Hypothalamus (tissue), 51 donors: ENCODE data around the gene P3H2.

ENCODE experiments used
- DNase-seq, 51 donors: peaks; one replicate each; lab custom pipeline; 2025; lab: John Stamatoyannopoulos, UW

The P3H2 gene

DNA sequence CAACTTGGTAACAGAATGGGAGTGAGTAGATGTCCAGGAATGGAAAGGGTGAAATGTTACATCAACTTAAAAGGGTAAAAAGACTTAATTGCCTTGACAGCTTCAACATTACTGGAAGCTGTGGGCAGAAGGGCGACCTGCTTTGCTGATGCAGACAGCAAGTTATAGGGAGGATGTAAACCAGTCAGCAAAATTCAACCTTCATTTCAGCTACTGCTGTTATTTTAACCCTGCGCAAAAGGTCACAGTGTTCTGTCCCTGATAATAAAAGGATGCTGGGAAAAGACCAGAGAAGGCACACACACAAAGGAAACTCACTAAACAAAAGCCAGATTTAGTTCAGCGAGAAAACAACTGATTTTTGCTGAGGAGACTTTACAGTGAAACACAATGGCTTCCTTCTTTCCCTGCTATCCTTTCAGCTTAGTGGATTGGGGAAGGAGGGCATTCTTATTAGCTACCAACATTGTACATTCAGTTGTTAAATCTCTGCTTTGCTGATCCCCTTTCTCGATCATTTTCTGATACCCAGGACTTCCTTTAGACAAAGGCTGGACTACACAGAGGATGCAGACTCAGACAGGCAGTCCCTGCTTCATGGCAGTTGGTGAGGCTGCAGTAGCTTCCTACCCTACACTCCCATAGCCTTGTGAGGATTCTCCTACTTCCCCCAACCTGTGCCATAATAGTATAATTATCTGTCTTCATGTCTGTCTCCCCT lies 62.0 kb downstream of the P3H2 start:
- DNase-seq = peak in 2 of 51 donors; percentile 47 to 68

DNA sequence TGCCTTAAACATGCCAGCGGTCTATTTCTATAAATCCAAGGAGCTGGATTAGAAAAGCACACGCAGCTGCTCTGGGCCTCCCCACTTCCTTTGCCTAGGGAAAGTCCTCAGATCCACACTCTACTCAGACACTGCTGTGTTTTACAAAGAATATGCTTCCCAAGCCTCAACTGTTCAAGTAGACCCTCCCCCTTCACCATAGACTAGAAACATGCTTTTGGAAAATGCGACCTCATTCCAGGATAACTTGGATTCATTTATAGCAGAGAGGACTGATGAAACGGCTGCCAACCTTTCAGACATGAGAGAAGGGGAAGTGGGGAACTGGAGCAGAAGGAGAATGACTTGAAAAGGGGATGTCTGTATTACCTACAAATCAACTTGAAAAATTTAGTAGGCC lies 64.0 kb downstream of the P3H2 start:
- no peak for DNase-seq

DNA sequence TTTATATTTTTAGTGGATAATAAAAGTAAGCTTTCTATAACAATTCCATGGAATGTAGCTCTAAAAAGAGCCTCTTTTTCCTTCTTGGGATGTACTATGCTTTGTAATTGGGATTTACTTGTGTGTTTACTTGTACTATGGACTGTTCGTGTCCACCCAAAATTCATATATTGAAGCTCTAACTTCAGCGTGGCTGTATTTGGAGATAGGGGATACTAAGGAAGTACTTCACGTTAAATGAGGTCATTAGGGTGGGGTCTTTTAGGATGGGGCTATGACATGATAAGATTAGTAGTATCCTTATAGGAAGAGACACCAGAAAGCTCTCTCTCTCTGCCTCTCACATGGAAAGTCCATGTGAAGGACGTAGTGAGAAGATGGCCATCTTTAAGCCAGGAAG lies 64.9 kb downstream of the P3H2 start:
- no peak for DNase-seq

DNA sequence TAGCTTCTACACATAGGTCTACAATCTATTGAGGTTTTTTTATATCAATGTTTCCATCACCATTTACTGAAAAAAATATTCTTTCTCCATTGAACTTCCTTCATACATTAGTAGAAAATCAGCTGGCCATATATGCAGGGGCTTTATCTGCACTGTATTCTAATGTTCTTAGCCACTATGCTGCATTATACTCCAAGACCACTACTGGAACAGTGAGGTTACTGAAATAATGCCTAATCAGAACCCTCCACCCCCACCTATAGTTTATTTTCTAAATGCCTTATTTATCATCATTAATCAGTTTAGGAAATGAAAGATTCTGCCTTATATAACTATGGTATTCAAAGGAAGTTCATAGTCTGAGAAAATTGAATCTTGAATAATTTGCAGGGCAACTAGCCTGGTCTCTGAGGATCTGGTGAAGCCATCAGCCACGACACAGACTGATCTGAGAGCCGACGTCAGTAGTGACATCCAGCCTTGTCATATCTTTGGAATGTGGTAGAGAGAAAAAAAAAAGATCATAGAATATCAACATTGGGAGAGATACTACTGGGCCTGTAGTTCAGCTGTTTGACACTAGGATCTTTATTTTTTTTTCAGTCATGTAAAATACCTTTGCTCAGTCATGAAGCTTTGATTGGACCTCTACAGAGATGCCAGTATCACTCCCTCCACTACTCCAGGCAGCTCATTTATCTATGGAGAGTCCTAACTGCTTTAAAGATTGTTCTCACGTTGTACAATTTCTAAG lies 66.6 kb downstream of the P3H2 start:
- no peak for DNase-seq

DNA sequence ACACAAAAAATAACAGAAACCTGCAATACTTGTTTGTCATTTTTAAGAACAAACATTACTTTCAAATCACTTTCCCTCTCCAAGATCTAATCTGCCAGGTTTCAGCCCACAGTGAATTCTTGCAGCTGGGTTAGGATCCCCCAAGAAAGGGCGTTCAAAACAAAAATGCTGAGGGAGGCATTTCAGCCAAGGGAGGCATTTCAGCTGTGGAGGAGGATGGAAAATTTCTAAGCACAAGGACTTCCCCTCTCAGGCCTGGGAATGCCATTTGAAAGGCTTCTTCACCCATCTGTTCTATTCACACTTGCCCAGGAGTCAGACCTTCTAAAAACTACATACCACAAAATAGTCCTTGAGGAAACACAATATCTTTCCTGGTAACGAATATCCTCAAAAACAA lies 69.1 kb downstream of the P3H2 start:
- DNase-seq = no peak

DNA sequence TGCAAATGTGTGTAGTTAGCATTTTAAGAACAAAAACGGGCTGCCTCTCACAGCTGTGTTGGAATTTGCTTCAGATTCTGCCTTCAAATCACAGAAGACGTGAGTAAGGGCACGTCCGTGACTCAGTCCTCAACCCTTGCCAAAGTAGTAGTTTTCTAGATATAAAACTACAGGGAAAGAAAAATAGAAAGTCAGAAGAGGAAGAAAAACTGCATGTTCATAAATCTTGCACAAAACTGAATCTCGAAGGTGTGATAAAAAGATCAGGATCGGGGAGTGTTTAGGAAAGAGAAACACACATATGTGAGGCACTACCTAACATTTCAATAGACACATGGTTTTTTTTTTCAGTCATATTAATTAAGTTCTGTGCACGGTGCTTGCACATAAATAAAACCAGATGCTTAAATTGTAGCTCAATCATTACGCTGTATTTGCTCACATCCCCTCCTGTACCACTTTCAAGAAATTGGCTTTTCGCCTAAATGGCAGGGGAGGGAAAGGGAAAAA lies 71.7 kb downstream of the P3H2 start:
- DNase-seq = no peak

DNA sequence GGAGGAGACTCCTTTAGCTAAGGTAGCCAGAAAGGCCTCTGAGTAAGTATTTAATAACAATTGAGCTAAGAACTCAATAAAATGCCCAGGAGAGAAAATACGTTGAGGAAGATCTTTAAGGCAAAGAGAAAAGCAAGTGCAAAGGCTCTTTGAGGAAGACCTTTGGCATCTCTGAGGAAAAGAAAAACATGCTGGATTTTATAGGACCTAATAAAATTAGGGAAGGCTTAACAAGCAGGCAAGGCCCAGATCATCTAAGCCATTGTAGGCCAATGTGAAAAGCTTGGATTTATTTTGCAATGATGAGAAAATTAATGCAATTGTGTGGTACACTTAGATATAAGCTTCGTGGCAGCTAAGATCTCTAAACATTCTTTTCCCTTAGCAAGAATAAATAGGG lies 75.7 kb downstream of the P3H2 start:
- no peak for DNase-seq

DNA sequence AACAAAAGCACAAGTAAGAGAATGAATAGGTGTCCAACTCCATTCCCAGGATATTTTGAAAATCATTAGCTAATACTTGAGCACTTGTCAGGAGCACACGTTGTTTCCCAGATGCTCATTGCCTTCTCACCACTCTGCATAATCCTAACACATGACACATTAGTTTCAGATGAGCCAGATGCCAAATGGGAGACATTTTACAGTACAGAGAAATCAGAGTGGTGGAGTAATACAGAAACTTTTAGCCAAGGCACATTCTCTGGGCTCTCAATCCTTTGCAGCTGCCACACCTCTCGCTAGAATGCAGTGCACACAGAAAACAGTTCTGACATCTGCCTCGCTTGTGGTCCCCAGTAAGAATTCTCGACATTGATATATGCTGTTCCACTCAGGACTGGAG lies 76.6 kb downstream of the P3H2 start:
- no peak for DNase-seq

DNA sequence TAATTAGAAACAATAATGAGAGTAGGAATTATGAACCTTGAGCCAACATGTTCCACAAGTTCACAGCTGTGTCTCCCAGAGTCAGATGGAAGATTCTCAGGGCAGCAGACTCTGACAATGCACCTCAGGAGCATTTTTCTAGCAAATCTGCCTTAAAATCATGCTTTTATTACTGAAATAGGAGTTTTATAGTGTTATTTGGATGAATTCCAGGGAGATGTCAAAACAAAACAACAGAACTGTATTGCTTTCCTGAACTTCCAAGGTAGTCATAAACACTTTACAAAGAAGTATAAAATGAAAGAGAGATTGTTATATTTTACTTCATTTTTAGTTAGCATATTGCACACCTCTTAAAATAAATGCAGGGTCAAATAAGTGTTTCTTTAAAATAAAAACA lies 77.0 kb downstream of the P3H2 start:
- DNase-seq = no peak

DNA sequence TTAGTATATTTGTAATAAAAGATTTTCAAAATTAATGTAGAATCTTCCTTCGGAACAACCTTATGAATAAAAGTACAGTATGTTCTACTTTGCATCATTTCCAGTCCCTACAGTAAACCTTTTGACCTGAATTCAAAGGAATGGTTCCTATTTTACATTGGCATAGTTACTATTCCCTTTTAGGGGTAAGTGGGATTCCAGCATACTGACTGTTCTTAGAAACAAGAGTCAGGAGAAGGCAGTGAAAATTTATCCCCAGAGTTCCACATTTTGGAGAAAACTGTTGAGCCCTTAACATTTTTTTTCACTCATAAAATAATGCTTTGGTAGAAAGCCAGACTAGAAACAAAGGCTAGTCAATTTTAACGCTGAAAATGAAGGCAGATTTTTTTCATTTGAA lies 78.1 kb downstream of the P3H2 start:
- no peak for DNase-seq

DNA sequence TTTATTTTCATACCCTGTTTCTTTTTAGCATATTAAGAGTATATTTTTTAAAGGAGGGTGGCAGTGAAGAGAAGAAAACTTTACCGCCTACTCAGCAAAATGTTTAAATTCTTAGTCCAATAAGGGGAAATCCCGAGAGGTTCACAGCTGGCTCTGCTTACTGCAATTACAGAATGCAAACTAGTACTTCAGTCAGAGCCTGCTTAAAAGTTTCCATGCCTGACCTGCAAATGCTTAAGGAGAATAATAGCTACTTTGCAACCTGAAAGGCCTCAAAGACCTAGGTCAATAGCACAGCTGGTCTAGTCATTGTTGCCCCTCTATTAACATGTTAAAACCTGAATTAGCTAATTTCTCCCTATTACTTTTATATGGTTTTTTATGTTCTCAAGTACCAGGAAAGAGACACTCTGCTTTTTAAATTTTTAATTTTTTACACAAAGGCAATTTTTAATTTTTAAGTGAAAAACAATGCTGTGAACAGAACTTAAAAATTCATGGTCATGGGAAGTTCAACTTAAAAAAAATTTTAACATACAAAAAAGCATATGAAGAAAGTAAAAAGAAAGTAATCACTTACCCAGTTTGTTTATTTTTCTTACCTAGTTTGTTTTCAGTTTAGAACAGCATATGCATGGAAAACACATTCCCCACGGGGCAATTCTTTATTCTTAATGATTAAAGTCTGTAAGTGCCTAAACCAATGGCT lies 79.2 kb downstream of the P3H2 start:
- DNase-seq = no peak

DNA sequence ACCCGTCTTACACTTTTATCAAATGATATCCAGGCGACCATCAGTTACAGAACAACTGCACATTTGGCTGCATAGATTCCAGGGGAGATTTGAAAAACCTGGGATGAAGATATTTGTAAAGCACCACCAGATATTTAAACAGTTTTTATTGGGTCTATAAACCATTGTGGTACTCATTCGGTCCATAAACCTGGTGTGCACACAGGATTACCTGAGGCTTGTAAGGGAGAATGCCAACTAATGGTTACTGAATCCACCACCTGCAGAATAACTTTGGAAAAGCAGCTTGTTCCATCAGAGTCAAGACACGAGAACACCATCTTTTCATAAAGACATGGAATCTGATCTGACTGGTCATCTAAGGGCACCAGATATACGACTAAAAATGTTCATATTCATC lies 80.6 kb downstream of the P3H2 start:
- DNase-seq = no peak

DNA sequence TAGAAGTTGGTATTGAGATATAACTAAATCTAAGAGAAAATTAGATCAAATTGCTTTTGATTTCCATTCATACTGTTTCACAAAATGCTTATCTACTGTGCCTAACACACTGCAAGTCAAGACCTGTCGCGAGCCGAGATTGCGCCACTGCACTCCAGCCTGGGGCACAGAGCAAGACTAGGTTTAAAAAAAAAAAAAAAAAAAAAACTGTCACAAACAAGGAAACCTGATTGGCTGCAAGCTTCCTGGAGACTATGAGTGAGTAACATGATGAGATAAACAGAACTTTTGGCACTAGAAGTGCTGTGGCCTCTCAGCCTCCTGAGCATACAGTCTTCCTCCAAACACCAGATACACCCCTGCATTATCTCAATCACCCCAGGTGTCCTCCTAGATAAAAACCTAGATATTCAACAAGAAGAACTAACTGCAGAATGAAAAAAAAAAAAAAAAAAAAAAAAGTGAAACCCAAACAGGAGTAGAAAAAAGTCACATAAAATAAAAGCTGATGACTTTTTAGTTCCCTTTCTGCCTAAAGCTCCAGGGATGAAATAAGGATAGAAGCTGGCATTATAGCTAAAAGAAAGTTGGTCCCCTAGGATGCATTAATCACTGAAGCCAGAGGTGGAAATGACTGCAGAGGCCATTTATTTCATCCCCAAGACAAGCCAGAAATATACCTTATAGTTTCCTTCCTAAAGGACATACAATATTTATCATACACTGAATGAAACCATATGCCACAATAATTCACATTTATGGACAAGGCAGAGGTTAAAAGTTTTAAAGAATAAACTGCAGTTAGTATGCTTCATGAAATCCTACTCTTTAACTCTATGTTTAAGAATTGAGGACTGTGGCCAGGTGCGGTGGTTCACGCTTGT lies 82.4 kb downstream of the P3H2 start:
- DNase-seq = no peak

DNA sequence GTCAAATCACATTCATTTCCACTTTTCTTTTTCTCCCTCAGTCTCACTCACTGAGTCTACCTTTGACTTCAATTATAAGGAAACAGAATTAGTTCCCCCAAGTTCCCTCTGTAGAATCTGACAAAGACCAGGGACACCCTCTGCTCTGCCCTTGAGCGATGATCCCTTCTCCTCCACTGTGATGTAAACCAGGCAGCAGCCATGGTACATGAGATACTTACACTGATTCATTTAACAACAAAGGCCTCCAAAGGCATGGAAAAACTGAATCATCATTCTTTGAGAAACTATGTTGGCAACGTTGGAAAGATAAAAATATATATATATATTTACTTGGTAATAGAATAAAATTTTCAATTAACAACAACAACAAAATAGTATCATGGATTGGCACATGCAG lies 84.1 kb downstream of the P3H2 start:
- DNase-seq = no peak

DNA sequence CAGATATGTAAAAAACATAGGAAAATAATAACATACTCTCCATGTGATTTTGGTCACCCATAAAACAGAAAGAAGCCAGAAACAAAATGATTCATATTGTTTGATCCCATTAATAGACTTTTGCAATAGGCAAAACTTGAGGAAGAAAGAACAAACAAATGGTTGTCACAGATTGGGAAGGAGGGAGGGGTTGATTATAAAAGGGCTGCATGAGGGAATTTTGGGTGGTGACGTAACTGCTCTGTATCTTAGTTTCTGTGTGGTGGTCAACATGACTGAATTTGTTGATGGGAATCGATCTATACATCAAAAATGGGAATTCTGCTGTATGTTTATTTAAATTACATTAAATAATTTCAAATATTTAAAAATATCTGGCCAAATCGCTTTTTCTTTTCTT lies 86.3 kb downstream of the P3H2 start:
- no peak for DNase-seq

DNA sequence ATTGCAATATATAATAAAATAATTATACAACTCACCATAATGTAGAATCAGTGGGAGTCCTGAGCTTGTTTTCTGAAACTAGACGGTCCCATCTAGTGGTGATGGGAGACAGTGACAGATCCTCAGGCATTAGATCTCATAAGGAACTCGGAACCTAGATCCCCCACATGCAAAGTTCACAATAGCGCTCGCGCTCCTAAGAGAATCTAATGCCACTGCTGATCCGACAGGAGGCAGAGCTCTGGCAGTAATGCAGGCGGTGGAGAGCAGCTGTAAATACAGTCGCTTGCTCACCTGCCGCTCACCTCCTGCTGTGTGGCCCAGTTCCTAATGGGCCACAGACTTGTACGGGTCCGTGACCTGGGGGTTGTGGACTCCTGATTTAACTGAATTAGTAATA lies 87.8 kb downstream of the P3H2 start:
- no peak for DNase-seq

DNA sequence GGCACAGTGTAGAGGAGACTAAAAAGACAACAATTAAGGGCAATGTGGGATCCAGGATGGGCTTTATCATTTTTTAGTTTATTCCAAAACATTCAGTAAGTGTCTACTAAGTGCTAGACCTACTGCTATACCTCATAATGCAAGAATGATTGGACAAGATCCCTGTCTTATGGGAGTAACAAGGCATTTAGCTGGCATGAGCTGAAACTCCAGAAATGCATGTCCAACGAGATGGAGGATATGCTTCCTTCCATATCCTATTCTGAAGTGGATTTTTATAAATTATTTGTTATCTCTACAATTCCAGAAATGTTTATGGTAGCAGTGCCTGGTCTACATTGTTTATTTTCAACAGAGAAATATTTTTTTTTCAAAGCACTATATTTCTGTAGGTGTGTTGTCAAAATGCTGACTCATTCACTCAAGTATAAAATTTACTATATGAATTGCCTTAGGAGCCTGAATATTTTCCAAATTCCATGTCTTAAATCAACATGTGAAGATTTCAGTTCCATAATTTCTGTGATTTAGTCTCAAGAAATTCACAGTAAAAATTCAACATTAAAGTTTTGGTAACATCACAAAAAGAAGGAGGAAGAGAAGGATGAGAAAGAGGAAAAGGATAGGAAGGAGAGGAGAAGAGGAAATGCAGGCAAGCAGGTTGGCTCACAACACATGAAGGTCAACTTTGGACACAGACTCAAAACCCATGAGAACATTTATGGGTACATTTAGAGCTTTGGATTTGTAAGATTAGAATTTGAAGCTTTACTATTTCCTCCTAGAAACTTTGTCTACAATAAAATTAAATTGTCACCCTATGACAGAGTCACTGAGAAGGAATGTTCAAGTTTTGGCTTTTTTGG lies 88.6 kb downstream of the P3H2 start:
- DNase-seq = no peak

DNA sequence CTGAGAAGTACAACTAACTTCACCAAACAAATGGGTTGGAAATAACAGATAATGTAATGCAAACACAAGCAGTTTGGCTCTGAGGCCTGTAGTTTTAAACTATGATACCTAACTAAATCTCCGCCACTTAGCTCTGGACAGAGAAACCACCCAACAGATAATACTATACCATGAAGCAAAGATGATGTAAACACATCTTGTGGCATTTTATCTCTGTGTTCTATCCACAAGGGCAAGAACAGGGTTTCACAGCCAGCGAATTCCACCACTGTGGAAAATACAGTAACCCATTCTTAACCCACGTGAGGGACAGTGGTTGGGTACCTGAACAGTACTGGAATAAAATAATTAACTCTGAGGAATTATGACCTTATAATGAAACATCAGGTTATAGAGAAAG lies 93.6 kb downstream of the P3H2 start:
- no peak for DNase-seq

DNA sequence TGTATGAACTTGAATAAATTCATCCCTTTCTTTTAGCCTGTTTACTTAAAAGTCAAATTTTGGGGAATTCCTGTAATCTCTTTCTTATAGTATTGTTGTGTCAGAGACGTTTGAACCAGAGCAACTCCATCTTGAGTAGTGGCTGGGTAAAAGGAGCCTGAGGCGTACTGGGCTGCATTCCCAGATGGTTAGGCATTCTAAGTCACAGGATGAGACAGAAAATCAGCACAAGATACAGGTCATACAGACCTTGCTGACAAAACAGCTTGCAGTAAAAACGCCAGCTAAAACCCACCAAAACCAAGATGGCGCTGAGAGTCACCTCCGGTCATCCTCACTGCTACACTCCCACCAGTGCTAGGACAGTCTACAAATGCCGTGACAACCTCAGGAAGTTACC lies 94.5 kb downstream of the P3H2 start:
- DNase-seq = no peak

DNA sequence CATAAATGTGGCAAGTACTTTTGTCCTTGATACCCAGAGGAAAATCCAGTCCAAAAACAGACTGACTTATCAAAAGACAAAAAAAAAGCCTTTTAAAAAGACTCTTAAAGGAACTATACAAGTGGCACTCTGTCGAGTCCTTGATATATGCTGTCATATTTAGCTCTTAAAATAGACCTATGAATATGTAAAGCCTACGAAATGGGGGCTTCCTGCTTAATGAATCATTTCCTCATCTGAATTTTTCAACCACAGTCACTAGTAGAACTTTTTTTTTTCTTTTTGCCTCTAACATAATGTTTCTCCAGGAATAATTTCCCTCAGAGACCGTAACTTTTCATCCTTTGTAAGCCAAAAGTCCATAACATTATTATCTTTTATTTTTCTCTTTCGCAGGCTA lies 95.8 kb downstream of the P3H2 start:
- no peak for DNase-seq
